Upper lobe of left lung (tissue), 6 donors: ENCODE results near the gene ZNF627. TPM values are rescaled to one million over a fixed set of nuclear protein-coding genes. Genes with fewer than 3 reads are reported as not detected.

ENCODE experiments used
- ATAC-seq, 2 donors: fragments of 200-7000 bp; cut with Tn5 transposase; one replicate each; pipeline ENCODE4 v1.9.1; 2022; ENCODE audit warnings: mild to moderate bottlenecking in 2 of 2, moderate library complexity in 2 of 2; ENCODE audit not compliant: low FRiP score in 2 of 2
- DNase-seq, 2 donors: peaks; one replicate each; pipeline ENCODE4 v3.0.0-alpha.2; 2019 to 2020
- H3K27ac ChIP-seq, 4 donors: fragments of 200-600 bp; sonication (generic); one replicate each; pipeline ENCODE4 v1.5.1; 2016 to 2019
- H3K27me3 ChIP-seq, 4 donors: fragments of 200-600 bp; sonication (generic); one replicate each; pipeline ENCODE4 v1.5.1; 2017 to 2019
- H3K36me3 ChIP-seq, 4 donors: fragments of 200-600 bp; sonication (generic); one replicate each; pipeline ENCODE4 v1.5.1; 2016 to 2019
- H3K4me1 ChIP-seq, 4 donors: fragments of 200-600 bp; sonication (generic); one replicate each; pipeline ENCODE4 v1.5.1; 2018 to 2019
- H3K4me3 ChIP-seq, 4 donors: fragments of 200-600 bp; sonication (generic); one replicate each; pipeline ENCODE4 v1.5.1; 2017 to 2019; ENCODE audit warnings: mild to moderate bottlenecking in 2 of 4, moderate library complexity in 1 of 4
- H3K9me3 ChIP-seq, 4 donors: fragments of 200-600 bp; sonication (generic); one replicate each; pipeline ENCODE4 v1.5.1; 2018 to 2019
- CTCF ChIP-seq, 6 experiments: fragments of 450-650 bp in 4 of 6; fragments of 200-600 bp in 2 of 6; sonication (generic) in 2 of 6; IDR thresholded peaks; one replicate each; pipeline ENCODE4 v1.5.1; 2016 to 2019; ENCODE audit warnings: antibody characterized with exemption in 6 of 6
- EP300 ChIP-seq, 4 donors: sonication (generic); formaldehyde crosslinking; IDR thresholded peaks; one replicate each; pipeline ENCODE4 v1.5.1; 2017; ENCODE audit warnings: antibody characterized with exemption in 4 of 4, control low read depth in 2 of 4
- POLR2A ChIP-seq, 4 donors: fragments of 450-650 bp; IDR thresholded peaks; one replicate each; pipeline ENCODE4 v1.5.1; 2016 to 2017; ENCODE audit warnings: antibody characterized with exemption in 4 of 4, mild to moderate bottlenecking in 2 of 4
- POLR2AphosphoS5 ChIP-seq, 2 donors: sonication (generic); formaldehyde crosslinking; IDR thresholded peaks; one replicate each; pipeline ENCODE4 v1.5.1; 2017; ENCODE audit warnings: antibody characterized with exemption in 2 of 2
- WGBS, 2 donors: methylation state at CpG; one replicate each; pipeline ENCODE4 v1.1.5; 2017 to 2018; 5-methylcytosine and 5-hydroxymethylcytosine counted together
- total RNA-seq, 6 donors: library from RNA; depleted of rRNA in 4 of 6; stranded (reverse); fragments of >200 nt in 4 of 6; gene quantifications; one replicate each; pipeline versions ENCODE4 v1.1.0 to v1.2.1, GENCODE V29; 2016 to 2021
- donor health status: DM: no; HTN: no; CAD: no; lungs with moderate emphysema.
- donor health status: DM: no; HTN: yes; CAD: no; lungs with severe emphysema.

Gene ZNF627
- total RNA-seq, 6 donors from 2014 or later: 3.9 to 14.8 (median 10.2) TPM

GRCh38 chr19:11639602-11640471 is 42.6 kb downstream of the ZNF627 start:
- WGBS, 2 donors: 0 to 1% methylated on average over 9 to 49 of the region's 55 CpGs
- no peaks in the 10 kb centered on the region for H3K9me3 ChIP-seq
- H3K4me3 ChIP-seq: peak overlapping the region; percentile 71 to 84 (median 77)
- H3K4me1 ChIP-seq: peaks cover 0 to 13% (median 5%) of the 10 kb centered on the region in 4 donors
- peak overlapping the region in 3 of 4 donors; percentile 5 to 69 (median 65) for H3K27ac ChIP-seq
- no peaks in the 10 kb centered on the region for H3K27me3 ChIP-seq
- ATAC-seq (peak; percentile 98 to 100), DNase-seq (peak; percentile 95 to 98)
- H3K36me3 ChIP-seq: no peaks in the 10 kb centered on the region
- TF ChIP-seq POLR2AphosphoS5 (IDR thresholded peaks at IDR 0.05) (peak in 1 of 2 donors; percentile 18), EP300 (IDR thresholded peaks at IDR 0.05) (no peak)

- peaks cover 0 to 13% (median 5%) of the 10 kb centered on the region in 4 donors for H3K4me1 ChIP-seq
- H3K9me3 ChIP-seq: no peaks in the 10 kb centered on the region
- TF ChIP-seq EP300 (IDR thresholded peaks at IDR 0.05) (no peak), CTCF (IDR thresholded peaks at IDR 0.05) (no peak), POLR2AphosphoS5 (IDR thresholded peaks at IDR 0.05) (no peak), POLR2A (IDR thresholded peaks at IDR 0.05) (no peak)
- no peaks in the 10 kb centered on the region for H3K36me3 ChIP-seq
- no peak overlapping the region for H3K4me3 ChIP-seq
- ATAC-seq (no peak), DNase-seq (no peak)
- 93 to 95% methylated on average over 6 to 7 of the region's 7 CpGs for WGBS, 2 donors
- no peak overlapping the region for H3K27ac ChIP-seq
- H3K27me3 ChIP-seq: no peaks in the 10 kb centered on the region
Measured at GRCh38 chr19:11641244-11641643, 44.0 kb downstream of the ZNF627 start.

- Histone ChIP-seq H3K27ac (no peak overlapping the region), H3K9me3 (no peaks in the 10 kb centered on the region), H3K36me3 (no peaks in the 10 kb centered on the region), H3K27me3 (no peaks in the 10 kb centered on the region), H3K4me1 (peaks cover 0 to 13% (median 5%) of the 10 kb centered on the region in 4 donors), H3K4me3 (no peak overlapping the region)
- no peak for DNase-seq
- TF ChIP-seq POLR2AphosphoS5 (IDR thresholded peaks at IDR 0.05) (no peak), EP300 (IDR thresholded peaks at IDR 0.05) (no peak), POLR2A (IDR thresholded peaks at IDR 0.05) (no peak), CTCF (IDR thresholded peaks at IDR 0.05) (no peak)
- WGBS, 2 donors: 90 to 93% methylated on average over 3 of the region's 3 CpGs
- no peak for ATAC-seq
Measured at GRCh38 chr19:11642902-11643301, 45.6 kb downstream of the ZNF627 start.

- no peak for DNase-seq
- ATAC-seq: no peak
- no peaks in the 10 kb centered on the region for H3K27me3 ChIP-seq
- H3K36me3 ChIP-seq: peaks cover 0 to 4% (median 2%) of the 10 kb centered on the region in 4 donors
- no peak overlapping the region for H3K4me3 ChIP-seq
- peaks cover 14 to 35% (median 28%) of the 10 kb centered on the region in 4 donors for H3K9me3 ChIP-seq
- TF ChIP-seq EP300 (IDR thresholded peaks at IDR 0.05): no peak
- TF ChIP-seq POLR2AphosphoS5 (IDR thresholded peaks at IDR 0.05): no peak
- TF ChIP-seq POLR2A (IDR thresholded peaks at IDR 0.05): no peak
- TF ChIP-seq CTCF (IDR thresholded peaks at IDR 0.05): no peak
- H3K27ac ChIP-seq: no peak overlapping the region
- no peaks in the 10 kb centered on the region for H3K4me1 ChIP-seq
Measured at GRCh38 chr19:11649941-11650340, 52.7 kb downstream of the ZNF627 start.

- DNase-seq (no peak), ATAC-seq (no peak)
- Histone ChIP-seq H3K36me3 (peaks cover 0 to 4% (median 2%) of the 10 kb centered on the region in 4 donors), H3K4me3 (no peak overlapping the region), H3K4me1 (no peaks in the 10 kb centered on the region), H3K27ac (no peak overlapping the region), H3K9me3 (peaks cover 14 to 35% (median 28%) of the 10 kb centered on the region in 4 donors), H3K27me3 (no peaks in the 10 kb centered on the region)
- TF ChIP-seq POLR2A (IDR thresholded peaks at IDR 0.05) (no peak), CTCF (IDR thresholded peaks at IDR 0.05) (no peak), EP300 (IDR thresholded peaks at IDR 0.05) (no peak), POLR2AphosphoS5 (IDR thresholded peaks at IDR 0.05) (no peak)
- 92 to 98% methylated on average over 4 of the region's 4 CpGs for WGBS, 2 donors
Measured at GRCh38 chr19:11651062-11651461, 53.8 kb downstream of the ZNF627 start.
